Fibroblast of lung (primary cell): Measurements from ENCODE around the gene STMN3. TPM values are rescaled to one million over a fixed set of nuclear protein-coding genes. Genes with fewer than 3 reads are reported as not detected.

ENCODE experiments used
- DNase-seq, 2 donors: peaks; one replicate each; pipeline versions ENCODE4 v3.0.0 to v3.0.0-alpha.2; 2010; ENCODE audit warnings: low read depth in 2 of 2
- H2AFZ ChIP-seq: 2 replicates; pipeline ENCODE4 v1.5.1; 2012; ENCODE audit warnings: low read length, control low read depth, inconsistent platforms
- H3K27ac ChIP-seq: 2 replicates; pipeline ENCODE4 v1.5.1; 2011; ENCODE audit warnings: low read length, control low read depth; ENCODE audit not compliant: insufficient read depth
- H3K27me3 ChIP-seq: 2 replicates; pipeline ENCODE4 v1.5.1; 2011; ENCODE audit warnings: mild to moderate bottlenecking, low read length; ENCODE audit not compliant: control insufficient read depth, insufficient read depth
- H3K36me3 ChIP-seq: 2 replicates; pipeline ENCODE4 v1.5.1; 2011; ENCODE audit warnings: low read length; ENCODE audit not compliant: control insufficient read depth, insufficient read depth
- H3K4me1 ChIP-seq: 2 replicates; pipeline ENCODE4 v1.5.1; 2011; ENCODE audit warnings: low read length; ENCODE audit not compliant: control insufficient read depth, insufficient read depth; ENCODE audit errors: extremely low read depth
- H3K4me2 ChIP-seq: 2 replicates; pipeline ENCODE4 v1.5.1; 2011; ENCODE audit warnings: low read length, control low read depth; ENCODE audit not compliant: insufficient read depth; ENCODE audit errors: extremely low read depth
- H3K4me3 ChIP-seq, 4 experiments: fragments of 200-600 bp in 1 of 4; sonication (generic) in 1 of 4; replicated peaks in 1 of 4; 2 replicates each; pipeline ENCODE4 v1.5.1; 2011 to 2016; ENCODE audit warnings: low read length in 4 of 4, low read depth in 3 of 4, mild to moderate bottlenecking in 3 of 4, control low read depth in 2 of 4, inconsistent platforms in 1 of 4, mixed read lengths in 1 of 4; ENCODE audit not compliant: insufficient read depth in 1 of 4; ENCODE audit errors: control extremely low read depth in 1 of 4
- H3K79me2 ChIP-seq: 2 replicates; pipeline ENCODE4 v1.5.1; 2012; ENCODE audit warnings: mild to moderate bottlenecking, low read length, inconsistent platforms; ENCODE audit not compliant: control insufficient read depth, insufficient read depth
- H3K9ac ChIP-seq: 2 replicates; pipeline ENCODE4 v1.5.1; 2011; ENCODE audit warnings: mild to moderate bottlenecking, low read length, control low read depth; ENCODE audit not compliant: insufficient read depth
- H3K9me3 ChIP-seq: 2 replicates; pipeline ENCODE4 v1.5.1; 2012; ENCODE audit warnings: low read depth, low read length; ENCODE audit not compliant: control insufficient read depth, insufficient read depth
- H4K20me1 ChIP-seq: 2 replicates; pipeline ENCODE4 v1.5.1; 2011; ENCODE audit warnings: low read length; ENCODE audit not compliant: control insufficient read depth, insufficient read depth; ENCODE audit errors: extremely low read depth
- EZH2 ChIP-seq: IDR thresholded peaks from 2 replicates; pipeline ENCODE4 v1.5.1; 2012; ENCODE audit warnings: low read length, control low read depth, mild to moderate bottlenecking; ENCODE audit errors: missing control alignments
- polyA plus RNA-seq, 2 donors: library from polyadenylated mRNA; depleted of rRNA in 1 of 2; stranded (reverse) in 1 of 2; unstranded in 1 of 2; fragments of >200 nt; gene quantifications; 2 replicates each; pipeline ENCODE4 v1.2.1, GENCODE V29; 2011 to 2012; ENCODE audit warnings: missing spikeins in 1 of 2
- total RNA-seq: library from RNA; depleted of rRNA; stranded (reverse); fragments of >200 nt; gene quantifications from 2 replicates; pipeline ENCODE4 v1.2.1, GENCODE V29; 2014
- TF ChIP-seq, protein P1 (sequence below), 2 donors: IDR thresholded peaks in 1 of 2; conservative IDR thresholded peaks in 1 of 2; 1 replicate in 1 of 2; 2 replicates in 1 of 2; pipeline ENCODE4 v1.5.1; 2011 to 2012; ENCODE audit warnings: low read length in 2 of 2, control low read depth in 1 of 2, inconsistent platforms in 1 of 2, low read depth in 1 of 2, mild to moderate bottlenecking in 1 of 2

The STMN3 gene
- total and polyA plus RNA-seq, 2 donors (not counting 1 experiment from before 2014, with no cell fraction given), result 3.7 to 34.3 TPM

DNA sequence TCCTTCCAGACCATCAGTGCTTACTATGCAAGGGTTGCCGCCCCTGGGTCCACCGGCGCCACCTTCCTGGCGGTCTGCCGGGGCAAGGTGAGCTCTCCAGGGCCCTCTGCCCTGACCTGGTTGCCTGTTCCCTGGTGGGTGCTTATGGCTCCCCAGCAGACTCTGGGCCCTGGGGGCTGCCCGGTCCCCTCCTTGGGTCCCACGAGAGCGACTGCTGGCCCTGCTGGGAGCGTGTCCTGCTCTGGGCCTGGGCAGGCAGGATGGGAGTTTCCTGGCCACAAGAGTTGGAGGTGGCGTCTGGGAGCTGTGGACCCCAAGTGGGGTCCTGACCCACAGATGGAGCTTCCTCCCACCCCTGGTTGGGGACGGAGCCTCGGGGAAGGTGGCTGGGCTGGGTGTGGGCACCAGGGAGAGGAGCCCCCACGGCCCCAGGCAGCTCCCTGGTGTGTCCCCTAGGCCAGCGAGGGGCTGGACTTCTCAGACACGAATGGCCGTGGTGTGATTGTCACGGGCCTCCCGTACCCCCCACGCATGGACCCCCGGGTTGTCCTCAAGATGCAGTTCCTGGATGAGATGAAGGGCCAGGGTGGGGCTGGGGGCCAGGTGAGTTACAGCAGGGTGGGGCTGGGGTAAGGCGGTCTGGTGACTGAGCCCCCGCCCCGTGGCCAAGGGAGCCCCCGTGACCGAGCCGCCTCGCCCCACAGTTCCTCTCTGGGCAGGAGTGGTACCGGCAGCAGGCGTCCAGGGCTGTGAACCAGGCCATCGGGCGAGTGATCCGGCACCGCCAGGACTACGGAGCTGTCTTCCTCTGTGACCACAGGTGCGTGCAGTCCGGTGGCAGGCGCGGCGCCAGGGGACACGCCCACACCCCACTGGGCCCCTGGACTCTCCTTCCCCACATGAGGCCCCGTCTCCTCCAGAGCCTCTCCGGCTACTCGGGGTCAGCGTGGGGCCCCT is 36.1 kb upstream of the STMN3 start:
- peaks cover 25% of the 10 kb centered on the region for H3K4me1 ChIP-seq
- H4K20me1 ChIP-seq, result no peaks in the 10 kb centered on the region
- DNase-seq, result no peak
- H3K9me3 ChIP-seq, result no peaks in the 10 kb centered on the region
- no peaks in the 10 kb centered on the region for H3K27me3 ChIP-seq
- H2AFZ ChIP-seq, result no peak overlapping the region
- no peak overlapping the region for H3K4me2 ChIP-seq
- H3K27ac ChIP-seq, result no peak overlapping the region
- H3K4me3 ChIP-seq, result no peak overlapping the region
- peaks cover 27% of the 10 kb centered on the region for H3K36me3 ChIP-seq
- TF ChIP-seq EZH2, result no peak
- TF ChIP-seq, protein P1, sequence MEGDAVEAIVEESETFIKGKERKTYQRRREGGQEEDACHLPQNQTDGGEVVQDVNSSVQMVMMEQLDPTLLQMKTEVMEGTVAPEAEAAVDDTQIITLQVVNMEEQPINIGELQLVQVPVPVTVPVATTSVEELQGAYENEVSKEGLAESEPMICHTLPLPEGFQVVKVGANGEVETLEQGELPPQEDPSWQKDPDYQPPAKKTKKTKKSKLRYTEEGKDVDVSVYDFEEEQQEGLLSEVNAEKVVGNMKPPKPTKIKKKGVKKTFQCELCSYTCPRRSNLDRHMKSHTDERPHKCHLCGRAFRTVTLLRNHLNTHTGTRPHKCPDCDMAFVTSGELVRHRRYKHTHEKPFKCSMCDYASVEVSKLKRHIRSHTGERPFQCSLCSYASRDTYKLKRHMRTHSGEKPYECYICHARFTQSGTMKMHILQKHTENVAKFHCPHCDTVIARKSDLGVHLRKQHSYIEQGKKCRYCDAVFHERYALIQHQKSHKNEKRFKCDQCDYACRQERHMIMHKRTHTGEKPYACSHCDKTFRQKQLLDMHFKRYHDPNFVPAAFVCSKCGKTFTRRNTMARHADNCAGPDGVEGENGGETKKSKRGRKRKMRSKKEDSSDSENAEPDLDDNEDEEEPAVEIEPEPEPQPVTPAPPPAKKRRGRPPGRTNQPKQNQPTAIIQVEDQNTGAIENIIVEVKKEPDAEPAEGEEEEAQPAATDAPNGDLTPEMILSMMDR (conservative IDR thresholded peaks at IDR 0.05 in 1 of 2, IDR thresholded peaks at IDR 0.05 in 1 of 2; ENCODE audit: low read depth in 1 of 2, low read length in 2 of 2), result no peak
- no peak overlapping the region for H3K9ac ChIP-seq
- peaks cover 2% of the 10 kb centered on the region for H3K79me2 ChIP-seq

- Histone ChIP-seq H3K9ac (peak overlapping the region; percentile 69), H4K20me1 (no peaks in the 10 kb centered on the region), H3K4me2 (no peak overlapping the region), H3K9me3 (no peaks in the 10 kb centered on the region), H2AFZ (no peak overlapping the region), H3K4me1 (peaks cover 25% of the 10 kb centered on the region), H3K27ac (peak overlapping the region; percentile 98), H3K36me3 (peaks cover 23% of the 10 kb centered on the region), H3K27me3 (no peaks in the 10 kb centered on the region), H3K79me2 (peaks cover 2% of the 10 kb centered on the region), H3K4me3 (no peak overlapping the region)
- no peak for DNase-seq
- no peak for TF ChIP-seq EZH2
- TF ChIP-seq, protein P1 (conservative IDR thresholded peaks at IDR 0.05 in 1 of 2, IDR thresholded peaks at IDR 0.05 in 1 of 2; ENCODE audit: low read depth in 1 of 2, low read length in 2 of 2), result no peak
These were observed 35.2 kb upstream of the STMN3 start for GRCh38 chr20:63688228-63689045.
